ENCODE data around the gene UNC5A.

UNC5A gene

GRCh38 chr5:176868126-176868525 lies 57.8 kb downstream of the UNC5A start:
- ATAC-seq, result no peak
- TF ChIP-seq RARB (CRISPR knock-in tag; IDR thresholded peaks at IDR 0.05) (no peak), TCF4 (CRISPR knock-in tag; IDR thresholded peaks at IDR 0.05; ENCODE audit: borderline replicate concordance) (no peak), ZNF70 (CRISPR knock-in tag; IDR thresholded peaks at IDR 0.05) (no peak), PPARA (CRISPR knock-in tag; IDR thresholded peaks at IDR 0.05; ENCODE audit: borderline replicate concordance) (no peak), ZFP3 (CRISPR knock-in tag; IDR thresholded peaks at IDR 0.05) (no peak), CSDC2 (CRISPR knock-in tag; IDR thresholded peaks at IDR 0.05) (no peak), ZC3H10 (CRISPR knock-in tag; IDR thresholded peaks at IDR 0.05) (no peak), ARNTL (CRISPR knock-in tag; IDR thresholded peaks at IDR 0.05; ENCODE audit: borderline replicate concordance, low read depth) (no peak), ESRRG (CRISPR knock-in tag; IDR thresholded peaks at IDR 0.05) (no peak), GLIS3 (CRISPR knock-in tag; IDR thresholded peaks at IDR 0.05) (no peak), ZNF8 (CRISPR knock-in tag; IDR thresholded peaks at IDR 0.05) (no peak), BACH2 (CRISPR knock-in tag; IDR thresholded peaks at IDR 0.05; ENCODE audit: borderline replicate concordance) (no peak), TOX (CRISPR knock-in tag; IDR thresholded peaks at IDR 0.05; ENCODE audit: borderline replicate concordance) (no peak), ZNF565 (CRISPR knock-in tag; conservative IDR thresholded peaks at IDR 0.05; ENCODE audit: low read depth) (no peak)
- TF ChIP-seq, protein P1, sequence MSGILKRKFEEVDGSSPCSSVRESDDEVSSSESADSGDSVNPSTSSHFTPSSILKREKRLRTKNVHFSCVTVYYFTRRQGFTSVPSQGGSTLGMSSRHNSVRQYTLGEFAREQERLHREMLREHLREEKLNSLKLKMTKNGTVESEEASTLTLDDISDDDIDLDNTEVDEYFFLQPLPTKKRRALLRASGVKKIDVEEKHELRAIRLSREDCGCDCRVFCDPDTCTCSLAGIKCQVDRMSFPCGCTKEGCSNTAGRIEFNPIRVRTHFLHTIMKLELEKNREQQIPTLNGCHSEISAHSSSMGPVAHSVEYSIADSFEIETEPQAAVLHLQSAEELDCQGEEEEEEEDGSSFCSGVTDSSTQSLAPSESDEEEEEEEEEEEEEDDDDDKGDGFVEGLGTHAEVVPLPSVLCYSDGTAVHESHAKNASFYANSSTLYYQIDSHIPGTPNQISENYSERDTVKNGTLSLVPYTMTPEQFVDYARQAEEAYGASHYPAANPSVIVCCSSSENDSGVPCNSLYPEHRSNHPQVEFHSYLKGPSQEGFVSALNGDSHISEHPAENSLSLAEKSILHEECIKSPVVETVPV (CRISPR knock-in tag; IDR thresholded peaks at IDR 0.05), result no peak
- TF ChIP-seq, protein P2, sequence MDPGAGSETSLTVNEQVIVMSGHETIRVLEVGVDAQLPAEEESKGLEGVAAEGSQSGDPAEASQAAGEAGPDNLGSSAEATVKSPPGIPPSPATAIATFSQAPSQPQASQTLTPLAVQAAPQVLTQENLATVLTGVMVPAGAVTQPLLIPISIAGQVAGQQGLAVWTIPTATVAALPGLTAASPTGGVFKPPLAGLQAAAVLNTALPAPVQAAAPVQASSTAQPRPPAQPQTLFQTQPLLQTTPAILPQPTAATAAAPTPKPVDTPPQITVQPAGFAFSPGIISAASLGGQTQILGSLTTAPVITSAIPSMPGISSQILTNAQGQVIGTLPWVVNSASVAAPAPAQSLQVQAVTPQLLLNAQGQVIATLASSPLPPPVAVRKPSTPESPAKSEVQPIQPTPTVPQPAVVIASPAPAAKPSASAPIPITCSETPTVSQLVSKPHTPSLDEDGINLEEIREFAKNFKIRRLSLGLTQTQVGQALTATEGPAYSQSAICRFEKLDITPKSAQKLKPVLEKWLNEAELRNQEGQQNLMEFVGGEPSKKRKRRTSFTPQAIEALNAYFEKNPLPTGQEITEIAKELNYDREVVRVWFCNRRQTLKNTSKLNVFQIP (CRISPR knock-in tag; IDR thresholded peaks at IDR 0.05; ENCODE audit: borderline replicate concordance, low read depth), result no peak

- no peak for TF ChIP-seq ARNTL (CRISPR knock-in tag; IDR thresholded peaks at IDR 0.05; ENCODE audit: borderline replicate concordance, low read depth)
- TF ChIP-seq, protein P2 (CRISPR knock-in tag; IDR thresholded peaks at IDR 0.05; ENCODE audit: borderline replicate concordance, low read depth), result no peak
- no peak for TF ChIP-seq ISL1 (CRISPR knock-in tag; IDR thresholded peaks at IDR 0.05)
- no peak for TF ChIP-seq ZC3H10 (CRISPR knock-in tag; IDR thresholded peaks at IDR 0.05)
- no peak for TF ChIP-seq OSR1 (CRISPR knock-in tag; IDR thresholded peaks at IDR 0.05)
- TF ChIP-seq TCF4 (CRISPR knock-in tag; IDR thresholded peaks at IDR 0.05; ENCODE audit: borderline replicate concordance), result no peak
- ATAC-seq, result no peak
Measured at GRCh38 chr5:176868731-176869130, 58.4 kb downstream of the UNC5A start.

- ATAC-seq, result no peak
- no peak for TF ChIP-seq RARB (CRISPR knock-in tag; IDR thresholded peaks at IDR 0.05)
- TF ChIP-seq ZNF8 (CRISPR knock-in tag; IDR thresholded peaks at IDR 0.05), result no peak
- no peak for TF ChIP-seq PPARA (CRISPR knock-in tag; IDR thresholded peaks at IDR 0.05; ENCODE audit: borderline replicate concordance)
- TF ChIP-seq BACH2 (CRISPR knock-in tag; IDR thresholded peaks at IDR 0.05; ENCODE audit: borderline replicate concordance), result no peak
- no peak for TF ChIP-seq ISL1 (CRISPR knock-in tag; IDR thresholded peaks at IDR 0.05)
- TF ChIP-seq ESRRG (CRISPR knock-in tag; IDR thresholded peaks at IDR 0.05), result no peak
- TF ChIP-seq ARNTL (CRISPR knock-in tag; IDR thresholded peaks at IDR 0.05; ENCODE audit: borderline replicate concordance, low read depth), result no peak
- TF ChIP-seq OSR1 (CRISPR knock-in tag; IDR thresholded peaks at IDR 0.05), result no peak
- no peak for TF ChIP-seq CREB5 (CRISPR knock-in tag; IDR thresholded peaks at IDR 0.05; ENCODE audit: low read depth)
- TF ChIP-seq SNAI2 (CRISPR knock-in tag; IDR thresholded peaks at IDR 0.05), result no peak
- TF ChIP-seq ZNF565 (CRISPR knock-in tag; conservative IDR thresholded peaks at IDR 0.05; ENCODE audit: low read depth), result no peak
- no peak for TF ChIP-seq ZC3H10 (CRISPR knock-in tag; IDR thresholded peaks at IDR 0.05)
- TF ChIP-seq TOX (CRISPR knock-in tag; IDR thresholded peaks at IDR 0.05; ENCODE audit: borderline replicate concordance), result no peak
- no peak for TF ChIP-seq TSHZ2 (CRISPR knock-in tag; IDR thresholded peaks at IDR 0.05)
- TF ChIP-seq ZNF70 (CRISPR knock-in tag; IDR thresholded peaks at IDR 0.05), result no peak
- no peak for TF ChIP-seq TCF4 (CRISPR knock-in tag; IDR thresholded peaks at IDR 0.05; ENCODE audit: borderline replicate concordance)
Measured at GRCh38 chr5:176869501-176870109, 59.2 kb downstream of the UNC5A start.

Data from SK-N-SH treated with all-trans-retinoic acid at 6 μM for 48 hours (cell line).